ENCODE results near the gene DPAGT1. TPM values are rescaled to one million over a fixed set of nuclear protein-coding genes. Genes with fewer than 3 reads are reported as not detected.

Gene DPAGT1
- total RNA-seq, 1 donor from 2014 or later: 38.4 TPM

- H3K27me3 ChIP-seq: no peaks in the 10 kb centered on the region
- no peak overlapping the region for H3K4me3 ChIP-seq
- peaks cover 55% of the 10 kb centered on the region for H3K36me3 ChIP-seq
- intact Hi-C loops (cut with DNase I): no loop called here
- H3K9me3 ChIP-seq: no peaks in the 10 kb centered on the region
- ATAC-seq (no peak), DNase-seq (no peak)
- TF ChIP-seq CTCF (IDR thresholded peaks at IDR 0.05): no peak
- H3K4me1 ChIP-seq: peaks cover 1% of the 10 kb centered on the region
- H3K27ac ChIP-seq: no peak overlapping the region
Measured at GRCh38 chr11:119114351-119114750, 12.7 kb upstream of the DPAGT1 start.

- DNase-seq (no peak), ATAC-seq (no peak)
- Histone ChIP-seq H3K4me1 (peaks cover 8% of the 10 kb centered on the region), H3K36me3 (peaks cover 55% of the 10 kb centered on the region), H3K4me3 (no peak overlapping the region), H3K27ac (no peak overlapping the region), H3K27me3 (no peaks in the 10 kb centered on the region), H3K9me3 (no peaks in the 10 kb centered on the region)
- intact Hi-C loops (cut with DNase I): no loop called here
- no peak for TF ChIP-seq CTCF (IDR thresholded peaks at IDR 0.05)
Measured at GRCh38 chr11:119113716-119114115, 12.1 kb upstream of the DPAGT1 start.

- intact Hi-C loops (cut with DNase I): no loop called here
- no peak for TF ChIP-seq CTCF (IDR thresholded peaks at IDR 0.05)
- Histone ChIP-seq H3K36me3 (peaks cover 55% of the 10 kb centered on the region), H3K9me3 (no peaks in the 10 kb centered on the region), H3K27me3 (no peaks in the 10 kb centered on the region), H3K4me1 (peaks cover 14% of the 10 kb centered on the region), H3K4me3 (no peak overlapping the region), H3K27ac (no peak overlapping the region)
- DNase-seq (no peak), ATAC-seq (no peak)
Measured at GRCh38 chr11:119112314-119113020, 10.8 kb upstream of the DPAGT1 start.

GRCh38 chr11:119111361-119111925, 9.8 kb upstream of the DPAGT1 start:
- H3K4me3 ChIP-seq: no peak overlapping the region
- ATAC-seq (no peak), DNase-seq (no peak)
- no peak overlapping the region for H3K27ac ChIP-seq
- no peaks in the 10 kb centered on the region for H3K27me3 ChIP-seq
- TF ChIP-seq CTCF (IDR thresholded peaks at IDR 0.05): no peak
- no peaks in the 10 kb centered on the region for H3K9me3 ChIP-seq
- intact Hi-C loops (cut with DNase I): no loop called here
- H3K4me1 ChIP-seq: peaks cover 19% of the 10 kb centered on the region
- peaks cover 51% of the 10 kb centered on the region for H3K36me3 ChIP-seq

- no peaks in the 10 kb centered on the region for H3K27me3 ChIP-seq
- intact Hi-C loops (cut with DNase I): no loop called here
- ATAC-seq: no peak
- H3K4me3 ChIP-seq: no peak overlapping the region
- H3K36me3 ChIP-seq: peaks cover 42% of the 10 kb centered on the region
- DNase-seq: no peak
- no peak for TF ChIP-seq CTCF (IDR thresholded peaks at IDR 0.05)
- H3K4me1 ChIP-seq: peaks cover 22% of the 10 kb centered on the region
- no peak overlapping the region for H3K27ac ChIP-seq
- H3K9me3 ChIP-seq: no peaks in the 10 kb centered on the region
Measured at GRCh38 chr11:119110439-119110838, 8.8 kb upstream of the DPAGT1 start.

All from upper lobe of right lung (tissue), 1 donor.